HEK293 (cell line): ENCODE measurements around the gene ABHD11.

Experiments used
- GLI2 ChIP-seq: fragments of 450-650 bp; formaldehyde crosslinking; IDR thresholded peaks from 2 replicates; pipeline ENCODE4; 2017; ENCODE audit warnings: missing biosample characterization, missing genetic modification characterization, low read depth, borderline replicate concordance
- HOXC10 ChIP-seq: sonication (generic); formaldehyde crosslinking; IDR thresholded peaks from 2 replicates; pipeline ENCODE4 v1.8.1; 2023; ENCODE audit warnings: mild to moderate bottlenecking, missing genetic modification reagents
- INSM2 ChIP-seq: fragments of 450-650 bp; formaldehyde crosslinking; IDR thresholded peaks from 2 replicates; pipeline ENCODE4 v1.5.1; 2016; ENCODE audit warnings: missing biosample characterization, missing genetic modification characterization
- KLF7 ChIP-seq: fragments of 450-650 bp; formaldehyde crosslinking; IDR thresholded peaks from 2 replicates; pipeline ENCODE4 v1.5.1; 2016; ENCODE audit warnings: missing biosample characterization, missing genetic modification characterization, borderline replicate concordance
- PATZ1 ChIP-seq: fragments of 450-650 bp; formaldehyde crosslinking; IDR thresholded peaks from 2 replicates; pipeline ENCODE4 v1.5.1; 2016; ENCODE audit warnings: missing biosample characterization, missing genetic modification characterization
- PBX3 ChIP-seq: sonication (generic); formaldehyde crosslinking; IDR thresholded peaks from 2 replicates; pipeline ENCODE4 v1.8.1; 2022; ENCODE audit warnings: mild to moderate bottlenecking, moderate library complexity, missing genetic modification reagents
- PRDM1 ChIP-seq: fragments of 450-650 bp; formaldehyde crosslinking; IDR thresholded peaks from 2 replicates; pipeline ENCODE4; 2016; ENCODE audit warnings: missing biosample characterization, missing genetic modification characterization
- PRDM6 ChIP-seq: fragments of 450-650 bp; formaldehyde crosslinking; IDR thresholded peaks from 2 replicates; pipeline ENCODE4 v1.5.1; 2017; ENCODE audit warnings: missing biosample characterization, missing genetic modification characterization
- SCRT2 ChIP-seq: fragments of 450-650 bp; formaldehyde crosslinking; IDR thresholded peaks from 2 replicates; pipeline ENCODE4 v1.5.1; 2016; ENCODE audit warnings: missing biosample characterization, missing genetic modification characterization
- SETDB1 ChIP-seq: IDR thresholded peaks from one replicate; pipeline ENCODE4 v1.6.1; 2017; ENCODE audit warnings: mild to moderate bottlenecking, low read length, moderate library complexity, mixed read lengths; ENCODE audit not compliant: insufficient read length
- ZBTB10 ChIP-seq: fragments of 450-650 bp; formaldehyde crosslinking; IDR thresholded peaks from 2 replicates; pipeline ENCODE4 v1.5.1; 2016; ENCODE audit warnings: missing biosample characterization, missing genetic modification characterization
- ZBTB6 ChIP-seq: fragments of 450-650 bp; formaldehyde crosslinking; IDR thresholded peaks from 2 replicates; pipeline ENCODE4 v1.5.1; 2017; ENCODE audit warnings: missing biosample characterization, missing genetic modification characterization
- ZFP37 ChIP-seq: fragments of 450-650 bp; formaldehyde crosslinking; IDR thresholded peaks from 2 replicates; pipeline ENCODE4 v1.5.1; 2016; ENCODE audit warnings: missing biosample characterization, missing genetic modification characterization
- ZNF10 ChIP-seq: fragments of 450-650 bp; formaldehyde crosslinking; IDR thresholded peaks from 2 replicates; pipeline ENCODE4 v1.5.1; 2017; ENCODE audit warnings: missing biosample characterization, missing genetic modification characterization
- ZNF19 ChIP-seq: fragments of 450-650 bp; formaldehyde crosslinking; IDR thresholded peaks from 2 replicates; pipeline ENCODE4; 2016; ENCODE audit warnings: missing biosample characterization, missing genetic modification characterization, low read depth
- ZNF2 ChIP-seq: fragments of 450-650 bp; formaldehyde crosslinking; IDR thresholded peaks from 2 replicates; pipeline ENCODE4 v1.5.1; 2016; ENCODE audit warnings: missing biosample characterization, missing genetic modification characterization
- ZNF311 ChIP-seq: fragments of 450-650 bp; formaldehyde crosslinking; IDR thresholded peaks from 2 replicates; pipeline ENCODE4 v1.5.1; 2017; ENCODE audit warnings: missing biosample characterization, missing genetic modification characterization, borderline replicate concordance
- ZNF391 ChIP-seq: fragments of 450-650 bp; formaldehyde crosslinking; IDR thresholded peaks from 2 replicates; pipeline ENCODE4 v1.5.1; 2016; ENCODE audit warnings: low read depth, missing biosample characterization, missing genetic modification characterization, borderline replicate concordance
- ZNF501 ChIP-seq: fragments of 450-650 bp; formaldehyde crosslinking; IDR thresholded peaks from 2 replicates; pipeline ENCODE4 v1.5.1; 2016; ENCODE audit warnings: missing biosample characterization, missing genetic modification characterization
- ZNF518A ChIP-seq: fragments of 450-650 bp; formaldehyde crosslinking; conservative IDR thresholded peaks from 2 replicates; pipeline ENCODE4 v1.5.1; 2016; ENCODE audit warnings: low read depth, missing biosample characterization, missing genetic modification characterization
- ZNF600 ChIP-seq: fragments of 450-650 bp; formaldehyde crosslinking; IDR thresholded peaks from 2 replicates; pipeline ENCODE4 v1.5.1; 2016; ENCODE audit warnings: missing biosample characterization, missing genetic modification characterization
- ZNF670 ChIP-seq: fragments of 450-650 bp; formaldehyde crosslinking; IDR thresholded peaks from 2 replicates; pipeline ENCODE4 v1.5.1; 2016; ENCODE audit warnings: missing biosample characterization, missing genetic modification characterization, low read depth
- ZNF677 ChIP-seq: fragments of 450-650 bp; IDR thresholded peaks from 2 replicates; pipeline ENCODE4 v1.5.0; 2018; ENCODE audit warnings: missing biosample characterization, mild to moderate bottlenecking, missing genetic modification characterization, moderate library complexity
- ZNF777 ChIP-seq: fragments of 450-650 bp; formaldehyde crosslinking; IDR thresholded peaks from 2 replicates; pipeline ENCODE4 v1.5.1; 2017; ENCODE audit warnings: missing biosample characterization, missing genetic modification characterization, borderline replicate concordance
- ZNF785 ChIP-seq: fragments of 450-650 bp; formaldehyde crosslinking; IDR thresholded peaks from 2 replicates; pipeline ENCODE4 v1.5.1; 2016; ENCODE audit warnings: missing biosample characterization, missing genetic modification characterization

ABHD11 gene

GRCh38 chr7:73741600-73741999 is 3.0 kb upstream of the ABHD11 start (continued):
- TF ChIP-seq INSM2 (tag by site-specific recombination) (no peak), ZNF670 (tag by site-specific recombination) (no peak), ZNF391 (tag by site-specific recombination) (no peak), SCRT2 (no peak), KLF7 (no peak), PBX3 (no peak), PRDM6 (peak; percentile 64; the same call in 1 of the 2 replicates), ZFP37 (tag by site-specific recombination) (no peak), ZNF501 (no peak), ZNF777 (tag by site-specific recombination) (no peak), PATZ1 (peak; percentile 94), SETDB1 (no peak), GLI2 (no peak), ZNF677 (tag by site-specific recombination) (no peak), ZBTB10 (tag by site-specific recombination) (no peak), ZBTB6 (tag by site-specific recombination) (peak; percentile 78), ZNF2 (no peak), ZNF10 (tag by site-specific recombination) (peak; percentile 98), ZNF19 (no peak), HOXC10 (CRISPR knock-in tag) (no peak), PRDM1 (tag by site-specific recombination) (no peak), ZNF600 (peak; percentile 96), ZNF785 (tag by site-specific recombination) (no peak), ZNF518A (tag by site-specific recombination) (no peak), ZNF311 (tag by site-specific recombination) (no peak)
